Measurements from ENCODE around the gene PDIA3. TPM values are rescaled to one million over a fixed set of nuclear protein-coding genes. Genes with fewer than 3 reads are reported as not detected.
"Not testable (repeated sequence)": the region's sequence is repeated elsewhere in the genome, so short reads cannot be mapped to it uniquely, and the experiment has no call there.

Gene PDIA3
- total and polyA plus RNA-seq, 8 donors = 130 to 290 (median 218) TPM

GRCh38 chr15:43735416-43735815, 10.8 kb upstream of the PDIA3 start:
- H3K36me3 ChIP-seq = no peaks in the 10 kb centered on the region
- no peak for FAIRE-seq
- H3K27me3 ChIP-seq = no peaks in the 10 kb centered on the region
- H3K4me1 ChIP-seq = no peaks in the 10 kb centered on the region
- intact Hi-C loops (cut with DNase I) = no loop called here
- no peaks in the 10 kb centered on the region for H3K9me3 ChIP-seq
- no peak overlapping the region for H3K27ac ChIP-seq
- 87 to 90% methylated on average over 6 of the region's 6 CpGs for WGBS, 2 donors
- no peak for TF ChIP-seq CTCF (IDR thresholded peaks at IDR 0.05)
- H3K4me3 ChIP-seq = no peak overlapping the region
- ATAC-seq = no peak
- no peak for DNase-seq

- FAIRE-seq; intact Hi-C loops (cut with DNase I); H3K9me3 ChIP-seq; H3K36me3 ChIP-seq; H3K27me3 ChIP-seq: not testable (repeated sequence)
- Histone ChIP-seq H3K4me1 (peaks cover 0 to 27% (median 12%) of the 10 kb centered on the region in 3 donors), H3K4me3 (peak overlapping the region; percentile 72 to 91 (median 88)), H3K27ac (peak overlapping the region; percentile 79 to 93 (median 88))
- DNase-seq (peak in 2 of 6 donors; percentile 30 to 38), ATAC-seq (peak; percentile 55 to 66 (median 59))
- 0 to 4% methylated on average over 11 to 12 of the region's 12 CpGs for WGBS, 2 donors
These were observed 668 bp downstream of the PDIA3 start for GRCh38 chr15:43746903-43747309.

- H3K4me1 ChIP-seq = peaks cover 0 to 27% (median 12%) of the 10 kb centered on the region in 3 donors
- H3K4me3 ChIP-seq = peak overlapping the region in 2 of 4 donors; percentile 72 to 86
- no peaks in the 10 kb centered on the region for H3K27me3 ChIP-seq
These were observed 2.1 kb downstream of the PDIA3 start for GRCh38 chr15:43748376-43748775.

GRCh38 chr15:43749690-43750345, 3.6 kb downstream of the PDIA3 start:
- Histone ChIP-seq H3K27me3 (no peaks in the 10 kb centered on the region), H3K27ac (peak overlapping the region in 2 of 4 donors; percentile 30 to 46), H3K4me1 (peaks cover 0 to 27% (median 12%) of the 10 kb centered on the region in 3 donors), H3K36me3 (peaks cover 0 to 5% (median 2%) of the 10 kb centered on the region in 3 donors), H3K9me3 (no peaks in the 10 kb centered on the region), H3K4me3 (peak overlapping the region in 2 of 4 donors; percentile 6 to 86)
- no peak for TF ChIP-seq CTCF (IDR thresholded peaks at IDR 0.05)
- peak in 2 of 4 donors; percentile 4 to 15 for ATAC-seq
- FAIRE-seq = no peak
- WGBS, 2 donors = 35 to 36% methylated on average over 12 of the region's 12 CpGs
- no peak for DNase-seq
- intact Hi-C loops (cut with DNase I) = no loop called here

More at GRCh38 chr15:43748376-43748775, 2.1 kb downstream of the PDIA3 start:
- ATAC-seq (no peak), FAIRE-seq (no peak), DNase-seq (no peak)
- Histone ChIP-seq H3K9me3 (no peaks in the 10 kb centered on the region), H3K36me3 (no peaks in the 10 kb centered on the region), H3K27ac (no peak overlapping the region)
- intact Hi-C loops (cut with DNase I) = no loop called here
- no peak for TF ChIP-seq CTCF (IDR thresholded peaks at IDR 0.05)
- 34 to 37% methylated on average over 3 of the region's 3 CpGs for WGBS, 2 donors

GRCh38 chr15:43751885-43752284, 5.6 kb downstream of the PDIA3 start:
- ATAC-seq (no peak), FAIRE-seq (no peak), DNase-seq (no peak)
- intact Hi-C loops (cut with DNase I) = no loop called here
- no peak for TF ChIP-seq CTCF (IDR thresholded peaks at IDR 0.05)
- 40 to 41% methylated on average over 6 of the region's 6 CpGs for WGBS, 2 donors
- H3K27me3 ChIP-seq = no peaks in the 10 kb centered on the region
- H3K36me3 ChIP-seq = peaks cover 0 to 14% (median 2%) of the 10 kb centered on the region in 3 donors
- peaks cover 0 to 27% (median 12%) of the 10 kb centered on the region in 3 donors for H3K4me1 ChIP-seq
- H3K4me3 ChIP-seq = no peak overlapping the region
- H3K9me3 ChIP-seq = no peaks in the 10 kb centered on the region
- H3K27ac ChIP-seq = no peak overlapping the region
